ENCODE data around the gene SND1.

DNA sequence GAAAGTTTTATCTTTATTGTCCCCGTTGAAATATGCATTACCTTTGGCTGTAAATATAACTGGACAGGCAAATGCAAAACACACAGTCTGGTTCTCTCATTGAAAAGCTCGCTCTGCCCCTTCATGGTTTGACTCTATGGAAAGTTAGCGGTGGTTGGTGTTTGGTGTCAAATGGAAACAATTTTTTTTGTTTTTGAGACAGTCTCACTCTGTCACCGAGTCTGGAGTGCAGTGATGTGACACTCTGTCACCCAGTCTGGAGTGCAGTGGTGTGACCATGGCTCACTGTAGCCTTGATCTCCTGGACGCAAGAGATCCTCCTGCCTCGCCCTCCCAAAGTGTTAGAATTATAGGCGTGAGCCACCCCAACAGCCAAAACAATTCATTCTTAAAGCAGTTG is 229.6 kb downstream of the SND1 start:
- TF ChIP-seq, protein P1, sequence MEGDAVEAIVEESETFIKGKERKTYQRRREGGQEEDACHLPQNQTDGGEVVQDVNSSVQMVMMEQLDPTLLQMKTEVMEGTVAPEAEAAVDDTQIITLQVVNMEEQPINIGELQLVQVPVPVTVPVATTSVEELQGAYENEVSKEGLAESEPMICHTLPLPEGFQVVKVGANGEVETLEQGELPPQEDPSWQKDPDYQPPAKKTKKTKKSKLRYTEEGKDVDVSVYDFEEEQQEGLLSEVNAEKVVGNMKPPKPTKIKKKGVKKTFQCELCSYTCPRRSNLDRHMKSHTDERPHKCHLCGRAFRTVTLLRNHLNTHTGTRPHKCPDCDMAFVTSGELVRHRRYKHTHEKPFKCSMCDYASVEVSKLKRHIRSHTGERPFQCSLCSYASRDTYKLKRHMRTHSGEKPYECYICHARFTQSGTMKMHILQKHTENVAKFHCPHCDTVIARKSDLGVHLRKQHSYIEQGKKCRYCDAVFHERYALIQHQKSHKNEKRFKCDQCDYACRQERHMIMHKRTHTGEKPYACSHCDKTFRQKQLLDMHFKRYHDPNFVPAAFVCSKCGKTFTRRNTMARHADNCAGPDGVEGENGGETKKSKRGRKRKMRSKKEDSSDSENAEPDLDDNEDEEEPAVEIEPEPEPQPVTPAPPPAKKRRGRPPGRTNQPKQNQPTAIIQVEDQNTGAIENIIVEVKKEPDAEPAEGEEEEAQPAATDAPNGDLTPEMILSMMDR (conservative IDR thresholded peaks at IDR 0.05 in 1 of 2, IDR thresholded peaks at IDR 0.05 in 1 of 2; ENCODE audit: low read depth in 1 of 2, low read length in 2 of 2) = no peak
- no peak for TF ChIP-seq EZH2 (IDR thresholded peaks at IDR 0.05; ENCODE audit: low read length, missing control alignments)
